HG03571 (cell line): Measurements from ENCODE around the gene NDUFAF5.
"Not testable (repeated sequence)": the region's sequence is repeated elsewhere in the genome, so short reads cannot be mapped to it uniquely, and the experiment has no call there.

Experiments used
- ATAC-seq: cut with Tn5 transposase; IDR thresholded peaks from one replicate; pipeline ENCODE4 v1.9.1; 2021; ENCODE audit not compliant: unreplicated experiment

NDUFAF5 gene, protein sequence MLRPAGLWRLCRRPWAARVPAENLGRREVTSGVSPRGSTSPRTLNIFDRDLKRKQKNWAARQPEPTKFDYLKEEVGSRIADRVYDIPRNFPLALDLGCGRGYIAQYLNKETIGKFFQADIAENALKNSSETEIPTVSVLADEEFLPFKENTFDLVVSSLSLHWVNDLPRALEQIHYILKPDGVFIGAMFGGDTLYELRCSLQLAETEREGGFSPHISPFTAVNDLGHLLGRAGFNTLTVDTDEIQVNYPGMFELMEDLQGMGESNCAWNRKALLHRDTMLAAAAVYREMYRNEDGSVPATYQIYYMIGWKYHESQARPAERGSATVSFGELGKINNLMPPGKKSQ

GRCh38 chr20:13784893-13785715, at the start of gene NDUFAF5, which contains the start of gene ESF1:
Gene NDUFAF5 (plus strand): TSS chr20:13785028. CDS start chr20:13785069, 41 bp downstream.
Gene ESF1 (minus strand): TSS chr20:13784919. CDS start chr20:13783140, 1,779 bp downstream.
- peak; percentile 92 for ATAC-seq

- ATAC-seq, result no peak
These were observed 49.0 kb upstream of the NDUFAF5 start for GRCh38 chr20:13735826-13736225.

DNA sequence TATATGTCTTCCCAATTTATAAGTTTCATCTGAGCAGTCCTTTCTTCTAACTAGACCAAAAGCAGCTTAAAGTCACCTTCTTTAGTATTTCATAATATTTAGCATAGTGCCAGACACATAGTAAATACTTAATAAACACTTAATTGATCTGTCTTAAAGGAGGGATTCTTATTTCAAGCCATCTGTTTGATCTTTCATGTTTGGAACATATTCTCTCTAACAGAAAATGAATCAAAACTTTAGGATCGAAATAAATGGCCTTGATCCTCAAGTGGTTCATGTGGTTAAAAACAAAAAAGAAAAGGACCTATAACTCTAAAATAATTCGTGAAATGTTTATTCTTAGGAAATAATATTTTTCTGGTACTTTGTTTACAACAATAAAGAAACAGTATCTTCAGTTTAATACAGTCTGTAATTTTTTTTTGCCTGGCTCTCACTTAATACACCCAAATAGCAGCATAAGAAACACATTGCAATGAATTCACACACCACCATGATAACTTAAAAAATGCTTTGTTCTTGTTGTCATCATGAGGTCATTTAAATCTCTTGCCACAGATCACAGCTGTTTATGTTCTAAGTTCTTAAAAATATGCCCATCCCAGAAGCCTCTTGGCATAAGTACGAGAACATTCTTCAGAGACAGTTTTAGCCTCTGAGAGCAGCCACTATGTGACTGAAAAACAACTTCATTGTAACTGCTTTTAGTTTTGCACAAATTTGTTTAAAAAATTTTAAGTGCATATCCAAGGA, 48.2 kb upstream of the NDUFAF5 start:
- no peak for ATAC-seq

- not testable (repeated sequence) for ATAC-seq
These were observed 46.6 kb upstream of the NDUFAF5 start for GRCh38 chr20:13738187-13738586.

- ATAC-seq, result no peak
These were observed 44.8 kb upstream of the NDUFAF5 start for GRCh38 chr20:13739731-13740649.

DNA sequence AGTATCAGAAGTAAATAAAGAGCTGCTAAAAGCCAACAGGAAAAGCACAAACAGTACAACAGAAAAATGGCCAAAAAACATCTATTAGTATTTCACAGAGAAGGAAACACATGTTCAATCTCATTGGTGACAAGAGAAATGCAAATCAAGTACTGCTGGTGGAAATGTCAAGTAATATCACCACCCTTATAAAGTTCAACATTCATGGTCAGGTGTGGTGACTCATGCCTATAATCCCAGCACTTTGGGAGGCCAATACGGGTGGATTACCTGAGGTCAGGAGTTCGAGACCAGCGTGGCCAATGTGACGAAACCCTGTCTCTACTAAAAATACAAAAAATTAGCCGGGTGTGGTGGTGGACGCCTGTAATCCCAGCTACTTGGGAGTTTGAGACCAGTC, 42.9 kb upstream of the NDUFAF5 start:
- ATAC-seq, result no peak

GRCh38 chr20:13744352-13744751, 40.5 kb upstream of the NDUFAF5 start:
- ATAC-seq, result no peak

GRCh38 chr20:13745784-13746183, 39.0 kb upstream of the NDUFAF5 start:
- ATAC-seq, result no peak

GRCh38 chr20:13749811-13750210, 35.0 kb upstream of the NDUFAF5 start:
- no peak for ATAC-seq

DNA sequence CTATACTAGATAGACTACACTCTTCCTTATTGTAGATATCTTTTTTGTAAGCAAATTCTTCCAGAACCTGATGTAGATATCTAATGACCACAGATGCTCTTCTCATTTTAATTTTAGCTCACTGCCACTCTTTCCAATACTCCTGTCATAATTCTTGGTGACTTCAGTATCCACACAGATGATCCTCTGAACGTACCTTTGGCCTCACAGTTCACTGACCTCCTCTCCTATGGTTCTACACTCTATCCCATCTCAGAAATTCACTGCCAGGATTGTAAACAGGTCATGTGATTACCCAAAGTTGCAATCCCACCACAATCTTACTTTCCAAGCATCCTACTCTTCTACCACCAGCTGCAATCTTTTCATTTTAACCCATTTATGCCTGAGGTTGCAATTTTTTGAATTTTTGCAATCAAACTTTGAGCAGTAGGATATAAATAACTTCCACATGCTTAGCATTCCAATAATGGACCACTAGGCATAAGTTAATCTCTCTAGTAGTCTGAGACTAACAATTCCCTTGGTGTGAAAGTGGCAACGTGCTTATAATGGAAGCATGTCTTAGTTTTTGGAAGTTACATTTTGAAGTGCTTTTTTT, 31.3 kb upstream of the NDUFAF5 start:
- no peak for ATAC-seq

- ATAC-seq, result no peak
These were observed 29.0 kb upstream of the NDUFAF5 start for GRCh38 chr20:13755809-13756208.

DNA sequence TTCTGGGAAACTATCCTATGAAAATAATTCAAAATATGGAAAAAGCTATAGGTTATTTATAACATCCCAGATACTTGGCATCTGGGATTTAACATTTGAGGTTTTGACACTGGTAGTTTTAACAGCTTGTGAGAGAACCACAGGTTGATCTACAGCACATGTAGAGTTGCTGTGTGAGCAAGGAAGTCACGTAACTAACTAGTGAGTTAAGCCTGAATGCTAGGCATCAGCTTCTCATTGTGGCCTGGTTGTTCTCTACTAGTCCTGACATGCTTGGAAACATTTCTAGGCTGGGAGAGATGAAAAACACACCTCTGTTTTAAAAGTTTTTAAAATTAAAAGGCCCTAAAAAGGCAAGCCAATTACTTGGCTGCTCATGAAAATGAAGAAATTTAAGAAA, 28.3 kb upstream of the NDUFAF5 start:
- ATAC-seq, result no peak

- ATAC-seq, result no peak
These were observed 25.9 kb upstream of the NDUFAF5 start for GRCh38 chr20:13758884-13759283.

DNA sequence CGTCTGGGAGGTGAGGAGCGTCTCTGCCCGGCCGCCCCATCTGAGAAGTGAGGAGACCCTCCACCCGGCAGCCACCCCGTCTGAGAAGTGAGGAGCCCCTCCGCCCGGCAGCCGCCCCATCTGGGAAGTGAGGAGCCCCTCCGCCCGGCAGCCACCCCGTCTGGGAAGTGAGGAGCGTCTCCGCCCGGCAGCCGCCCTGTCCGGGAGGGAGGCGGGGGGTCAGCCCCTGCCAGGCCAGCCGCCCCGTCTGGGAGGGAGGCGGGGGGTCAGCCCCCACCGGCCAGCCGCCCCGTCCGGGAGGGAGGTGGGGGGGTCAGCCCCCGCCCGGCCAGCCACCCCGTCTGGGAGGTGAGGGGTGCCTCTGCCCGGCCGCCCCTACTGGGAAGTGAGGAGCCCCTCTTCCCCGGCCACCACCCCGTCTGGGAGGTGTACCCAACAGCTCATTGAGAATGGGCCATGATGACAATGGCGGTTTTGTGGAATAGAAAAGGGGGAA, 24.3 kb upstream of the NDUFAF5 start:
- ATAC-seq, result not testable (repeated sequence)

GRCh38 chr20:13765299-13765698, 19.5 kb upstream of the NDUFAF5 start:
- no peak for ATAC-seq

GRCh38 chr20:13765868-13766416, 18.9 kb upstream of the NDUFAF5 start:
- ATAC-seq, result no peak

- ATAC-seq, result no peak
These were observed 14.7 kb upstream of the NDUFAF5 start for GRCh38 chr20:13770141-13770540.

DNA sequence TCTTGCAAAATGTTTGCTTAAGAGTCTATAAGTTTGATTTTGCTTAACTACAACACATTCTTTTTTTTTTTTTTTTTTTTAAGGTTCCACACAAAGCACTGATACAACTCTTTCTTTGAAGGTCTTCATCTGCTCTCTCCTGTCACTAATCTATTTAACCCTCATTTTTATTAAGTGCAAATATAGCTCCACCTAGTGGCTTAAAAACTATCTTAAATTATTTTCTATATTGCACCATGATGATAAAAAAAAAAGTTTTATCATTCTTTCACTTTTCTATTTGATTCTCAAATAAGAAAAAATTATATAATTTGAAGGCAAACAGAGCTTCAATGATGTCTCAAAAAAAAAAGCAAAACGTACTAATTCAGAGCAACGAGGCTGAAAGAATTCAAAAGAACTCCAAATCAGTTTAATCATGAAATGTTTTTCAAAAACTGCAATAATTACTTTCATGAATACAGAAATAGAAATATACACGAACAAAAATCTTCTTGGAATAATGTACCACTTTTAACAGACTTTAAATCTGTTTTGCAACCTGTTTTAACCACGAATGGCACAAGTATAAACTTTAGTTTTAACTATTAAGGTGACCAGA, 12.9 kb upstream of the NDUFAF5 start:
- ATAC-seq, result no peak

DNA sequence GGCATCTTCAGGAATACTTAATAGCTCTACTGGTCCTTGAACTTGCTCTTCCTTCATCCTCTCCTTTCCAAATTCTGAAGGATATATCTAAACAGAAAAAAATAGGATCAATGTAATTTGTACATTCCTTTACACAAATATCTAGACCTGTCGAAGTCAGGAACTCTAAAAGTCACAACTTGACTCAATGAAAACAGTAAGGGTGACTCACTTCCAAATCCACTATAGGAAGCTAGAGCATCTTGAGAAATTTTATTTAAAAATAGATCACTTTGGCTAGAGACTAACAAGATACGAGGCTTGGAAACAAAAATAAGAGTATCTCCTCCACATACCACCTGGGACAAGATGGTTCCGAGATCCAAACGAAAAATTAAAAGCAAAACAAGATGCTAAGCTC, 12.3 kb upstream of the NDUFAF5 start:
- ATAC-seq, result no peak
